Neuronal stem cell (in vitro differentiated cells): ENCODE results near the gene SLIT3.

ENCODE experiments used
- DNase-seq: peaks from one replicate; pipeline ENCODE4 v3.0.0-alpha.2; 2013; ENCODE audit warnings: low spot score
- H2AFZ ChIP-seq: one replicate; pipeline ENCODE4 v1.6.1; 2013; ENCODE audit warnings: mild to moderate bottlenecking, low read length, inconsistent platforms
- H2AK5ac ChIP-seq: 2 replicates; pipeline ENCODE4 v1.6.1; 2013; ENCODE audit warnings: low read depth, mild to moderate bottlenecking, inconsistent platforms, low read length, moderate library complexity, mixed read lengths
- H2BK120ac ChIP-seq: 2 replicates; pipeline ENCODE4 v1.6.1; 2013; ENCODE audit warnings: low read depth, mild to moderate bottlenecking, inconsistent platforms, low read length, moderate library complexity, mixed read lengths
- H2BK12ac ChIP-seq: one replicate; pipeline ENCODE4 v1.6.1; 2013; ENCODE audit warnings: low read length, inconsistent platforms
- H2BK15ac ChIP-seq: 2 replicates; pipeline ENCODE4 v1.6.1; 2013; ENCODE audit warnings: mild to moderate bottlenecking, low read length, inconsistent platforms, mixed read lengths
- H2BK5ac ChIP-seq: one replicate; pipeline ENCODE4 v1.6.1; 2013; ENCODE audit warnings: inconsistent platforms, mild to moderate bottlenecking, low read length, moderate library complexity
- H3K14ac ChIP-seq: one replicate; pipeline ENCODE4 v1.6.1; 2013; ENCODE audit warnings: low read length, inconsistent platforms
- H3K18ac ChIP-seq: 2 replicates; pipeline ENCODE4 v1.6.1; 2013; ENCODE audit warnings: low read length, inconsistent platforms
- H3K23ac ChIP-seq: 2 replicates; pipeline ENCODE4 v1.6.1; 2013; ENCODE audit warnings: low read depth, mild to moderate bottlenecking, mixed read lengths, low read length, inconsistent platforms; ENCODE audit not compliant: poor library complexity
- H3K27ac ChIP-seq: replicated peaks from 3 replicates; pipeline ENCODE4 v1.5.1; 2013; ENCODE audit warnings: low read length, inconsistent platforms
- H3K27me3 ChIP-seq, 3 experiments: 2 replicates each; pipeline ENCODE4 v1.6.1; 2013; ENCODE audit warnings: low read length in 3 of 3, mild to moderate bottlenecking in 2 of 3, inconsistent platforms in 1 of 3, low read depth in 1 of 3, mixed read lengths in 1 of 3, moderate library complexity in 1 of 3; ENCODE audit not compliant: control insufficient read depth in 3 of 3, insufficient read depth in 3 of 3
- H3K36me3 ChIP-seq, 2 donors: replicated peaks in 1 of 2; 2 replicates each; pipeline ENCODE4 v1.6.1; 2013; ENCODE audit warnings: low read length in 2 of 2; ENCODE audit not compliant: control insufficient read depth in 2 of 2, insufficient read depth in 2 of 2
- H3K4ac ChIP-seq: 2 replicates; pipeline ENCODE4 v1.6.1; 2013; ENCODE audit warnings: inconsistent platforms, mild to moderate bottlenecking, low read length, moderate library complexity
- H3K4me1 ChIP-seq, 2 donors: 1 replicate in 1 of 2; 2 replicates in 1 of 2; pipeline ENCODE4 v1.6.1; 2013; ENCODE audit warnings: low read length in 2 of 2, low read depth in 1 of 2; ENCODE audit not compliant: control insufficient read depth in 2 of 2, insufficient read depth in 1 of 2
- H3K4me2 ChIP-seq: one replicate; pipeline ENCODE4 v1.6.1; 2013; ENCODE audit warnings: mild to moderate bottlenecking, low read length, inconsistent platforms; ENCODE audit not compliant: insufficient read depth, poor library complexity, severe bottlenecking
- H3K4me3 ChIP-seq, 2 donors: 2 replicates each; pipeline ENCODE4 v1.5.1; 2013; ENCODE audit warnings: low read length in 2 of 2, mild to moderate bottlenecking in 2 of 2, inconsistent platforms in 1 of 2, moderate library complexity in 1 of 2
- H3K79me1 ChIP-seq: one replicate; pipeline ENCODE4 v1.6.1; 2013; ENCODE audit warnings: low read depth, mild to moderate bottlenecking, inconsistent platforms, low read length, moderate library complexity
- H3K9ac ChIP-seq: one replicate; pipeline ENCODE4 v1.6.1; 2013; ENCODE audit warnings: mild to moderate bottlenecking, low read depth, low read length, inconsistent platforms; ENCODE audit not compliant: poor library complexity
- H3K9me3 ChIP-seq, 2 donors: replicated peaks in 1 of 2; 2 replicates each; pipeline versions ENCODE3 to v1.6.1; 2013; ENCODE audit warnings: low read length in 2 of 2, mild to moderate bottlenecking in 2 of 2, inconsistent platforms in 1 of 2, low read depth in 1 of 2, mixed read lengths in 1 of 2, moderate library complexity in 1 of 2; ENCODE audit not compliant: control insufficient read depth in 2 of 2, insufficient read depth in 1 of 2
- H4K8ac ChIP-seq: one replicate; pipeline ENCODE4 v1.6.1; 2013; ENCODE audit warnings: low read depth, mild to moderate bottlenecking, inconsistent platforms, low read length, moderate library complexity
- H4K91ac ChIP-seq: one replicate; pipeline ENCODE4 v1.6.1; 2013; ENCODE audit warnings: low read length, low read depth, mild to moderate bottlenecking, inconsistent platforms; ENCODE audit not compliant: poor library complexity
- WGBS, 2 donors: extraction: QIAGEN DNeasy Blood & Tissue Kit; methylation state at CpG; one replicate each; pipeline ENCODE4 v1.1.7; 2013; ENCODE audit warnings: missing lambda C conversion rate in 2 of 2, mixed read lengths in 1 of 2; ENCODE audit not compliant: insufficient read length in 2 of 2, insufficient replicate concordance in 1 of 2; ENCODE audit errors: extremely low coverage in 2 of 2; 5-methylcytosine and 5-hydroxymethylcytosine counted together

The SLIT3 gene

GRCh38 chr5:169152453-169152852 is 148.5 kb downstream of the SLIT3 start:
- Histone ChIP-seq H2BK12ac (no peak overlapping the region), H2AK5ac (no peak overlapping the region), H3K4ac (no peak overlapping the region), H3K18ac (no peak overlapping the region), H2BK120ac (no peak overlapping the region), H3K14ac (no peak overlapping the region), H3K27ac (no peak overlapping the region), H3K4me2 (no peak overlapping the region), H3K79me1 (no peaks in the 10 kb centered on the region), H2BK15ac (no peak overlapping the region), H2BK5ac (no peak overlapping the region), H3K23ac (no peak overlapping the region), H4K91ac (no peak overlapping the region), H3K4me3 (no peak overlapping the region), H3K9me3 (no peaks in the 10 kb centered on the region), H3K4me1 (peaks cover 0 to 5% of the 10 kb centered on the region in 2 donors), H4K8ac (no peak overlapping the region), H3K9ac (no peak overlapping the region), H2AFZ (no peak overlapping the region), H3K36me3 (no peaks in the 10 kb centered on the region), H3K27me3 (no peaks in the 10 kb centered on the region)
- no CpG with 5 or more reads among the region's 8 CpGs for WGBS, 2 donors
- no peak for DNase-seq

- H2AFZ ChIP-seq, result no peak overlapping the region
- H3K23ac ChIP-seq, result no peak overlapping the region
- no peak overlapping the region for H3K9ac ChIP-seq
- H3K4ac ChIP-seq, result no peak overlapping the region
- H2AK5ac ChIP-seq, result no peak overlapping the region
- H4K8ac ChIP-seq, result no peak overlapping the region
- no peaks in the 10 kb centered on the region for H3K27me3 ChIP-seq
- no peak overlapping the region for H3K27ac ChIP-seq
- H3K14ac ChIP-seq, result no peak overlapping the region
- no peaks in the 10 kb centered on the region for H3K79me1 ChIP-seq
- no peak overlapping the region for H2BK120ac ChIP-seq
- no peaks in the 10 kb centered on the region for H3K9me3 ChIP-seq
- no peak overlapping the region for H3K4me3 ChIP-seq
- no peaks in the 10 kb centered on the region for H3K36me3 ChIP-seq
- H2BK12ac ChIP-seq, result no peak overlapping the region
- peaks cover 0 to 5% of the 10 kb centered on the region in 2 donors for H3K4me1 ChIP-seq
- H2BK5ac ChIP-seq, result no peak overlapping the region
- H3K4me2 ChIP-seq, result no peak overlapping the region
- H3K18ac ChIP-seq, result no peak overlapping the region
- no peak overlapping the region for H2BK15ac ChIP-seq
- no CpG with 5 or more reads among the region's 6 CpGs for WGBS, 2 donors
- no peak for DNase-seq
- H4K91ac ChIP-seq, result no peak overlapping the region
These were observed 149.7 kb downstream of the SLIT3 start for GRCh38 chr5:169151051-169151805.

- Histone ChIP-seq H4K8ac (no peak overlapping the region), H3K9me3 (no peaks in the 10 kb centered on the region), H2BK15ac (no peak overlapping the region), H4K91ac (no peak overlapping the region), H3K23ac (no peak overlapping the region), H3K4ac (no peak overlapping the region), H3K14ac (no peak overlapping the region), H2BK120ac (no peak overlapping the region), H2BK12ac (no peak overlapping the region), H2AK5ac (no peak overlapping the region), H2BK5ac (no peak overlapping the region), H3K4me1 (peaks cover 0 to 4% of the 10 kb centered on the region in 2 donors), H3K27ac (no peak overlapping the region), H3K27me3 (peaks cover 0 to 2% (median 0%) of the 10 kb centered on the region in 3 experiments), H3K9ac (no peak overlapping the region), H3K18ac (no peak overlapping the region), H3K79me1 (no peaks in the 10 kb centered on the region), H3K4me2 (no peak overlapping the region), H3K4me3 (no peak overlapping the region), H2AFZ (no peak overlapping the region), H3K36me3 (no peaks in the 10 kb centered on the region)
- no CpG with 5 or more reads among the region's 3 CpGs for WGBS, 2 donors
- no peak for DNase-seq
These were observed 150.8 kb downstream of the SLIT3 start for GRCh38 chr5:169150108-169150507.

GRCh38 chr5:169149317-169149716 is 151.6 kb downstream of the SLIT3 start:
- DNase-seq, result no peak
- Histone ChIP-seq H3K9ac (no peak overlapping the region), H3K36me3 (no peaks in the 10 kb centered on the region), H2BK5ac (no peak overlapping the region), H3K79me1 (no peaks in the 10 kb centered on the region), H3K4me2 (no peak overlapping the region), H3K9me3 (no peaks in the 10 kb centered on the region), H2BK15ac (no peak overlapping the region), H4K91ac (no peak overlapping the region), H3K4me3 (no peak overlapping the region), H3K18ac (no peak overlapping the region), H2BK120ac (no peak overlapping the region), H3K23ac (no peak overlapping the region), H3K4me1 (no peaks in the 10 kb centered on the region), H3K27ac (no peak overlapping the region), H4K8ac (no peak overlapping the region), H3K14ac (no peak overlapping the region), H2AK5ac (no peak overlapping the region), H3K27me3 (peaks cover 0 to 3% (median 0%) of the 10 kb centered on the region in 3 experiments), H3K4ac (no peak overlapping the region), H2BK12ac (no peak overlapping the region), H2AFZ (no peak overlapping the region)
- WGBS, 2 donors, result no CpG with 5 or more reads among the region's 4 CpGs
